ENCODE results near the gene KDM8. TPM values are rescaled to one million over a fixed set of nuclear protein-coding genes. Genes with fewer than 3 reads are reported as not detected.
A peak's percentile ranks its signal among the peaks of the same experiment; 100 is the strongest.
"Not testable (repeated sequence)": the region's sequence is repeated elsewhere in the genome, so short reads cannot be mapped to it uniquely, and the experiment has no call there.

The KDM8 gene
- total and polyA plus RNA-seq, 9 of the 15 experiments (the other 6 are each of a cell fraction or from before 2014, with no cell fraction given) = 0.61 to 9.1 (median 5.4) TPM

DNA sequence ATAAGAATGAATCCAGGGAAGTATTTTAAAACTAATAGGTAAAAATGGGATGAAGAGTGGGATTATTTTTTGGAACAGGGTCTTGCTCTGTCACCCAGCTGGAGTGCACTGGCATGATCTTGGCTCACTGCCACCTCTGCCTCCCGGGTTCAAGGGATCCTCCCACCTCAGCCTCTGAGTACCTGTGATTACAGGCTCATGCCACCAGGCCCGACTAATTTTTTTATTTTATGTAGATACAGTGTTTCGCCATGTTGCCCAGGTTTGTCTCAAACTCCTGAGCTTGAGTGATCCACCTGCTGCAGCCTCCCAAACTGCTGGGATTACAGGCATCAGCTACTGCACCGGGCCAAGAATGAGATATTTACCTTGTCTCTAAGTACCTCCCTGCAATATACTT lies 43.1 kb downstream of the KDM8 start:
- Histone ChIP-seq H3K79me2 (ENCODE audit: control insufficient read depth, insufficient read depth, low read length) (0 out of 3 replicates have a peak, but pooled peaks cover 4% of the 10 kb centered on the region), H3K4me1 (replicated peaks in 1 of 2; ENCODE audit: control insufficient read depth in 2 of 2, insufficient read depth in 2 of 2, low read length in 2 of 2) (peaks cover 4 to 39% of the 10 kb centered on the region in 2 experiments; a peak in 4 of 5 replicates), H3K27ac (ENCODE audit: extremely low read depth, low read depth, low read length) (no peak overlapping the region), H3K9me3 (replicated peaks; ENCODE audit: control insufficient read depth, insufficient read depth, low read depth, low read length) (no peaks in the 10 kb centered on the region), H4K20me1 (replicated peaks; ENCODE audit: control insufficient read depth, insufficient read depth, low read length) (0 out of 2 replicates have a peak, but pooled peaks cover 2% of the 10 kb centered on the region), H3K4me3 (no peak overlapping the region), H3K36me3 (ENCODE audit: control insufficient read depth, insufficient read depth, low read length) (no peaks in the 10 kb centered on the region), H2AFZ (ENCODE audit: low read depth, low read length) (no peak overlapping the region), H3K9ac (ENCODE audit: insufficient read depth in 1 of 2, low read depth in 2 of 2, low read length in 2 of 2) (peak overlapping the region in 1 of 2 experiments; percentile 18; a peak in 1 of 4 replicates), H3K27me3 (ENCODE audit: control insufficient read depth in 2 of 2, insufficient read depth in 2 of 2, low read length in 2 of 2) (no peaks in the 10 kb centered on the region), H3K9me1 (ENCODE audit: control insufficient read depth, insufficient read depth, low read length) (no peaks in the 10 kb centered on the region), H3K4me2 (ENCODE audit: insufficient read depth, low read length) (no peak overlapping the region)
- CTCF ChIA-PET (ENCODE audit: low intra/inter-chr PET ratio) = no interaction called here
- BruUV-seq (replicated peaks) = no TSS peak
- DNase-seq (ENCODE audit: extremely low read depth in 1 of 4, low spot score in 3 of 4) (no peak), FAIRE-seq (no peak), ATAC-seq (no peak)
- in situ Hi-C loops (cut with MboI) (no loop called here), intact Hi-C loops (cut with micrococcal nuclease) (no loop called here)
- POLR2A ChIA-PET = no interaction called here
- TF ChIP-seq NFIC (IDR thresholded peaks at IDR 0.05) (peak; percentile 60), SRSF7 (optimal IDR thresholded peaks at IDR 0.05; ENCODE audit: low read depth, low read length) (no peak)
- 62% methylated on average over 4 of the region's 4 CpGs for WGBS (ENCODE audit: insufficient coverage, low coverage, missing lambda C conversion rate)

DNA sequence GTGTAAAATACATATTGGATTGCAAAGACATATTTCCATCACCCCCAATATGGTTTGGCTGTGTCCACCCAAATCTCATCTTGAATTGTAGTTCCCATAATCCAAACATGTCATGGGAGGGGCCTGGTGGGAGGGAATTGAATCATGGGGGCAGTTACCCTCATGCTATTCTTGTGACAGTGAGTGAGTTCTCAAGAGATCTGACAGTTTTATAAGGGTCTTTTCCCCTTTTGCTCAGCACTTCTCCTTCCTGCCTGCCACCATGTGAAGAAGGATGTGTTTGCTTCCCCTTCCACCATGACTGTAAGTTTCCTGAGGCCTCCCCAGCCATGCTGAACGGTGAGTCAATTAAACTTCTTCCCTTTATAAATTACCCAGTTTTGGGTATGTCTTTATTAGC lies 43.8 kb downstream of the KDM8 start:
- BruUV-seq (replicated peaks); CTCF ChIA-PET (ENCODE audit: low intra/inter-chr PET ratio); H3K27ac ChIP-seq (ENCODE audit: extremely low read depth, low read depth, low read length); DNase-seq (ENCODE audit: extremely low read depth in 1 of 4, low spot score in 3 of 4); H3K27me3 ChIP-seq (ENCODE audit: control insufficient read depth in 2 of 2, insufficient read depth in 2 of 2, low read length in 2 of 2); in situ Hi-C loops (cut with MboI); H3K9me1 ChIP-seq (ENCODE audit: control insufficient read depth, insufficient read depth, low read length); H3K4me3 ChIP-seq; ATAC-seq; FAIRE-seq; H3K9me3 ChIP-seq (replicated peaks; ENCODE audit: control insufficient read depth, insufficient read depth, low read depth, low read length); H3K9ac ChIP-seq (ENCODE audit: insufficient read depth in 1 of 2, low read depth in 2 of 2, low read length in 2 of 2); H2AFZ ChIP-seq (ENCODE audit: low read depth, low read length); H3K4me2 ChIP-seq (ENCODE audit: insufficient read depth, low read length); H4K20me1 ChIP-seq (replicated peaks; ENCODE audit: control insufficient read depth, insufficient read depth, low read length); intact Hi-C loops (cut with micrococcal nuclease); POLR2A ChIA-PET; H3K79me2 ChIP-seq (ENCODE audit: control insufficient read depth, insufficient read depth, low read length); H3K36me3 ChIP-seq (ENCODE audit: control insufficient read depth, insufficient read depth, low read length): not testable (repeated sequence)
- peaks cover 4 to 39% of the 10 kb centered on the region in 2 experiments; a peak in 4 of 5 replicates for H3K4me1 ChIP-seq (replicated peaks in 1 of 2; ENCODE audit: control insufficient read depth in 2 of 2, insufficient read depth in 2 of 2, low read length in 2 of 2)
- 50% methylated on average over 1 of the region's 1 CpG for WGBS (ENCODE audit: insufficient coverage, low coverage, missing lambda C conversion rate)

Data from K562 (cell line).